Activated naive CD4-positive, alpha-beta T cell treated with anti-CD3 and anti-CD28 coated beads, Interleukin-2, amount 50 U/mL, for 24 hours (primary cell): ENCODE data around the gene SLAIN2.

Experiments used
- H3K27ac Mint-ChIP-seq: one replicate; pipeline ENCODE4 v1.8.0; 2021; ENCODE audit warnings: mild to moderate bottlenecking, mixed read lengths
- H3K27me3 Mint-ChIP-seq: one replicate; pipeline ENCODE4 v1.8.0; 2021; ENCODE audit warnings: mixed read lengths
- H3K36me3 Mint-ChIP-seq: one replicate; pipeline ENCODE4 v1.8.0; 2021; ENCODE audit warnings: mixed read lengths
- H3K4me1 Mint-ChIP-seq: one replicate; pipeline ENCODE4 v1.8.0; 2021; ENCODE audit warnings: mixed read lengths
- H3K4me3 Mint-ChIP-seq: one replicate; pipeline ENCODE4 v1.8.0; 2021; ENCODE audit warnings: mild to moderate bottlenecking, mixed read lengths
- H3K9me3 Mint-ChIP-seq: one replicate; pipeline ENCODE4 v1.8.0; 2021; ENCODE audit warnings: mixed read lengths

Gene SLAIN2

GRCh38 chr4:48475770-48476169 lies 134.4 kb downstream of the SLAIN2 start:
- no peak overlapping the region for H3K4me3 Mint-ChIP-seq
- peaks cover 2% of the 10 kb centered on the region for H3K36me3 Mint-ChIP-seq
- no peaks in the 10 kb centered on the region for H3K4me1 Mint-ChIP-seq
- H3K27me3 Mint-ChIP-seq: peaks cover 5% of the 10 kb centered on the region
- no peak overlapping the region for H3K27ac Mint-ChIP-seq
- no peaks in the 10 kb centered on the region for H3K9me3 Mint-ChIP-seq
